DMS114 treated with DMSO at 0.1 percent for 48 hours (cell line): ENCODE data around the gene SPP1.

Source experiments
- DNase-seq: peaks from one replicate; lab custom pipeline; 2025; ENCODE audit not compliant: unreplicated experiment; lab: John Stamatoyannopoulos, UW

Gene SPP1

GRCh38 chr4:87950936-87951511 lies 24.5 kb upstream of the SPP1 start:
- no peak for DNase-seq

GRCh38 chr4:87953826-87954225 lies 21.7 kb upstream of the SPP1 start:
- no peak for DNase-seq

- DNase-seq = no peak
These were observed 19.0 kb upstream of the SPP1 start for GRCh38 chr4:87956501-87956900.

GRCh38 chr4:87957061-87957460 lies 18.5 kb upstream of the SPP1 start:
- DNase-seq = no peak

- no peak for DNase-seq
These were observed 13.5 kb upstream of the SPP1 start for GRCh38 chr4:87961993-87962392.

- DNase-seq = no peak
These were observed 12.9 kb upstream of the SPP1 start for GRCh38 chr4:87962398-87963146.

- no peak for DNase-seq
These were observed 10.0 kb upstream of the SPP1 start for GRCh38 chr4:87965501-87965975.

- DNase-seq = no peak
These were observed 9.4 kb upstream of the SPP1 start for GRCh38 chr4:87966095-87966496.

- no peak for DNase-seq
These were observed 8.3 kb upstream of the SPP1 start for GRCh38 chr4:87967193-87967592.

GRCh38 chr4:87970121-87970520 lies 5.4 kb upstream of the SPP1 start:
- no peak for DNase-seq

- DNase-seq = no peak
These were observed 3.6 kb upstream of the SPP1 start for GRCh38 chr4:87971866-87972265.

- peak; percentile 17 for DNase-seq
These were observed 2.0 kb upstream of the SPP1 start for GRCh38 chr4:87973283-87974169.

GRCh38 chr4:87974856-87975462 lies 555 bp upstream of the SPP1 start:
- no peak for DNase-seq

GRCh38 chr4:87977521-87978278 lies 2.2 kb downstream of the SPP1 start:
- no peak for DNase-seq

- DNase-seq = no peak
These were observed 3.2 kb downstream of the SPP1 start for GRCh38 chr4:87978681-87979080.

GRCh38 chr4:87979810-87980209 lies 4.3 kb downstream of the SPP1 start:
- DNase-seq = no peak

- no peak for DNase-seq
These were observed 6.0 kb downstream of the SPP1 start for GRCh38 chr4:87981486-87981885.

GRCh38 chr4:87982036-87982435 lies 6.5 kb downstream of the SPP1 start:
- no peak for DNase-seq

- DNase-seq = no peak
These were observed 7.0 kb downstream of the SPP1 start for GRCh38 chr4:87982446-87983010.

- no peak for DNase-seq
These were observed 8.5 kb downstream of the SPP1 start for GRCh38 chr4:87983996-87984395.
